ENCODE measurements around the gene MVP.
"Not testable (repeated sequence)": the region's sequence is repeated elsewhere in the genome, so short reads cannot be mapped to it uniquely, and the experiment has no call there.

Gene MVP

GRCh38 chr16:29825145-29826044 is 5.1 kb downstream of the MVP start:
- TF ChIP-seq Cebpa-rat (IDR thresholded peaks at IDR 0.05) = no peak
- Histone ChIP-seq H3K4me2 (peak overlapping the region; percentile 48), H3K9ac (no peak overlapping the region), H3K4me1 (peaks cover 35% of the 10 kb centered on the region), H3K36me3 (peaks cover 24% of the 10 kb centered on the region), H3K27ac (no peak overlapping the region), H3K4me3 (no peak overlapping the region), H3K27me3 (no peaks in the 10 kb centered on the region), H3K9me3 (no peaks in the 10 kb centered on the region), H4K20me1 (peaks cover 19% of the 10 kb centered on the region)

GRCh38 chr16:29826342-29826695 is 6.1 kb downstream of the MVP start:
- Histone ChIP-seq H3K9me3 (no peaks in the 10 kb centered on the region), H3K4me2 (no peak overlapping the region), H3K4me1 (peaks cover 26% of the 10 kb centered on the region), H3K27me3 (no peaks in the 10 kb centered on the region), H3K36me3 (peaks cover 14% of the 10 kb centered on the region; the same call in 1 of the 2 replicates), H4K20me1 (peaks cover 9% of the 10 kb centered on the region), H3K27ac (no peak overlapping the region), H3K4me3 (no peak overlapping the region), H3K9ac (no peak overlapping the region)
- TF ChIP-seq Cebpa-rat (IDR thresholded peaks at IDR 0.05) = no peak

GRCh38 chr16:29830774-29831173 is 10.5 kb downstream of the MVP start:
- Histone ChIP-seq H3K9me3 (no peaks in the 10 kb centered on the region), H3K9ac (no peak overlapping the region), H3K27me3 (no peaks in the 10 kb centered on the region), H3K4me2 (no peak overlapping the region), H3K4me3 (no peak overlapping the region), H4K20me1 (no peaks in the 10 kb centered on the region), H3K36me3 (peaks cover 15% of the 10 kb centered on the region; the same call in 1 of the 2 replicates), H3K27ac (no peak overlapping the region), H3K4me1 (peaks cover 3% of the 10 kb centered on the region)
- no peak for TF ChIP-seq Cebpa-rat (IDR thresholded peaks at IDR 0.05)

- peaks cover 15% of the 10 kb centered on the region; the same call in 1 of the 2 replicates for H3K36me3 ChIP-seq
These were observed 11.2 kb downstream of the MVP start for GRCh38 chr16:29831490-29831889.

GRCh38 chr16:29833219-29833618 is 13.0 kb downstream of the MVP start:
- not testable (repeated sequence) for H3K4me3 ChIP-seq, H3K27me3 ChIP-seq, H3K4me2 ChIP-seq, H4K20me1 ChIP-seq, H3K9ac ChIP-seq, H3K27ac ChIP-seq, H3K4me1 ChIP-seq, H3K9me3 ChIP-seq
- H3K36me3 ChIP-seq = peaks cover 15% of the 10 kb centered on the region; the same call in 1 of the 2 replicates

More at GRCh38 chr16:29831490-29831889, 11.2 kb downstream of the MVP start:
- no peaks in the 10 kb centered on the region for H3K27me3 ChIP-seq
- no peaks in the 10 kb centered on the region for H4K20me1 ChIP-seq
- H3K9me3 ChIP-seq = no peaks in the 10 kb centered on the region
- H3K4me3 ChIP-seq = no peak overlapping the region
- H3K4me2 ChIP-seq = no peak overlapping the region
- TF ChIP-seq Cebpa-rat (IDR thresholded peaks at IDR 0.05) = no peak
- no peak overlapping the region for H3K27ac ChIP-seq
- H3K4me1 ChIP-seq = no peaks in the 10 kb centered on the region
- no peak overlapping the region for H3K9ac ChIP-seq

- Histone ChIP-seq H3K9ac (no peak overlapping the region), H4K20me1 (no peaks in the 10 kb centered on the region), H3K36me3 (peaks cover 15% of the 10 kb centered on the region; the same call in 1 of the 2 replicates), H3K27me3 (no peaks in the 10 kb centered on the region), H3K4me3 (no peak overlapping the region), H3K9me3 (no peaks in the 10 kb centered on the region), H3K27ac (no peak overlapping the region), H3K4me1 (no peaks in the 10 kb centered on the region), H3K4me2 (no peak overlapping the region)
- no peak for TF ChIP-seq Cebpa-rat (IDR thresholded peaks at IDR 0.05)
These were observed 13.8 kb downstream of the MVP start for GRCh38 chr16:29834079-29834478.

GRCh38 chr16:29835926-29836325 is 15.7 kb downstream of the MVP start:
- Histone ChIP-seq H3K4me3 (no peak overlapping the region), H3K4me1 (no peaks in the 10 kb centered on the region), H3K9me3 (no peaks in the 10 kb centered on the region), H3K4me2 (no peak overlapping the region), H3K36me3 (peaks cover 15% of the 10 kb centered on the region; the same call in 1 of the 2 replicates), H3K27me3 (no peaks in the 10 kb centered on the region), H4K20me1 (no peaks in the 10 kb centered on the region), H3K27ac (no peak overlapping the region), H3K9ac (no peak overlapping the region)
- no peak for TF ChIP-seq Cebpa-rat (IDR thresholded peaks at IDR 0.05)

GRCh38 chr16:29836623-29837022 is 16.4 kb downstream of the MVP start:
- Histone ChIP-seq H3K4me2 (no peak overlapping the region), H3K4me1 (no peaks in the 10 kb centered on the region), H4K20me1 (no peaks in the 10 kb centered on the region), H3K27ac (no peak overlapping the region), H3K4me3 (no peak overlapping the region), H3K9me3 (no peaks in the 10 kb centered on the region), H3K9ac (no peak overlapping the region), H3K36me3 (peaks cover 20% of the 10 kb centered on the region; the same call in 1 of the 2 replicates), H3K27me3 (no peaks in the 10 kb centered on the region)
- TF ChIP-seq Cebpa-rat (IDR thresholded peaks at IDR 0.05) = no peak

- no peak overlapping the region for H3K4me3 ChIP-seq
- no peaks in the 10 kb centered on the region for H3K4me1 ChIP-seq
- no peaks in the 10 kb centered on the region for H4K20me1 ChIP-seq
- no peak for TF ChIP-seq Cebpa-rat (IDR thresholded peaks at IDR 0.05)
- H3K9me3 ChIP-seq = no peaks in the 10 kb centered on the region
- H3K27ac ChIP-seq = no peak overlapping the region
- no peak overlapping the region for H3K9ac ChIP-seq
- no peaks in the 10 kb centered on the region for H3K27me3 ChIP-seq
- H3K4me2 ChIP-seq = no peak overlapping the region
- peaks cover 27% of the 10 kb centered on the region; the same call in 1 of the 2 replicates for H3K36me3 ChIP-seq
These were observed 17.6 kb downstream of the MVP start for GRCh38 chr16:29837841-29838240.

GRCh38 chr16:29839822-29840221 is 19.6 kb downstream of the MVP start:
- no peak for TF ChIP-seq Cebpa-rat (IDR thresholded peaks at IDR 0.05)
- Histone ChIP-seq H3K27ac (no peak overlapping the region), H3K27me3 (no peaks in the 10 kb centered on the region), H4K20me1 (no peaks in the 10 kb centered on the region), H3K36me3 (peaks cover 13% of the 10 kb centered on the region; the same call in 1 of the 2 replicates), H3K4me2 (no peak overlapping the region), H3K9ac (no peak overlapping the region), H3K9me3 (no peaks in the 10 kb centered on the region), H3K4me3 (no peak overlapping the region), H3K4me1 (no peaks in the 10 kb centered on the region)

Data from BLaER1 (cell line).